HG02970 (cell line): ENCODE data around the gene DACH1.

Experiments used
- ATAC-seq: cut with Tn5 transposase; IDR thresholded peaks from one replicate; pipeline ENCODE4 v1.9.1; 2021; ENCODE audit warnings: mild to moderate bottlenecking, moderate library complexity, moderate number of reproducible peaks; ENCODE audit not compliant: unreplicated experiment, low FRiP score

DACH1 gene

GRCh38 chr13:71830736-71831135 is 36.3 kb downstream of the DACH1 start:
- ATAC-seq, result no peak

GRCh38 chr13:71830323-71830722 is 36.7 kb downstream of the DACH1 start:
- no peak for ATAC-seq

GRCh38 chr13:71829547-71829946 is 37.5 kb downstream of the DACH1 start:
- ATAC-seq, result no peak

- ATAC-seq, result no peak
These were observed 38.4 kb downstream of the DACH1 start for GRCh38 chr13:71828564-71828963.

GRCh38 chr13:71828117-71828516 is 38.9 kb downstream of the DACH1 start:
- no peak for ATAC-seq

GRCh38 chr13:71827241-71827640 is 39.8 kb downstream of the DACH1 start:
- no peak for ATAC-seq

GRCh38 chr13:71820699-71821098 is 46.3 kb downstream of the DACH1 start:
- ATAC-seq, result no peak

GRCh38 chr13:71817335-71817734 is 49.7 kb downstream of the DACH1 start:
- ATAC-seq, result no peak

- no peak for ATAC-seq
These were observed 52.1 kb downstream of the DACH1 start for GRCh38 chr13:71814806-71815360.

- no peak for ATAC-seq
These were observed 53.8 kb downstream of the DACH1 start for GRCh38 chr13:71813187-71813586.

- ATAC-seq, result no peak
These were observed 55.7 kb downstream of the DACH1 start for GRCh38 chr13:71811344-71811743.

- ATAC-seq, result no peak
These were observed 58.3 kb downstream of the DACH1 start for GRCh38 chr13:71808708-71809107.

- ATAC-seq, result no peak
These were observed 60.1 kb downstream of the DACH1 start for GRCh38 chr13:71806886-71807285.

- ATAC-seq, result no peak
These were observed 63.9 kb downstream of the DACH1 start for GRCh38 chr13:71803066-71803465.

- ATAC-seq, result no peak
These were observed 65.2 kb downstream of the DACH1 start for GRCh38 chr13:71801781-71802180.

GRCh38 chr13:71801165-71801760 is 65.7 kb downstream of the DACH1 start:
- ATAC-seq, result no peak

GRCh38 chr13:71799324-71799723 is 67.7 kb downstream of the DACH1 start:
- no peak for ATAC-seq

GRCh38 chr13:71798707-71799106 is 68.3 kb downstream of the DACH1 start:
- ATAC-seq, result no peak

- no peak for ATAC-seq
These were observed 69.5 kb downstream of the DACH1 start for GRCh38 chr13:71797517-71797916.

GRCh38 chr13:71789693-71790329 is 77.2 kb downstream of the DACH1 start:
- no peak for ATAC-seq

- no peak for ATAC-seq
These were observed 78.0 kb downstream of the DACH1 start for GRCh38 chr13:71789037-71789436.

- no peak for ATAC-seq
These were observed 79.6 kb downstream of the DACH1 start for GRCh38 chr13:71787414-71787813.
